ENCODE measurements around the gene LARP4.
A peak's percentile ranks its signal among the peaks of the same experiment; 100 is the strongest.
"Not testable (repeated sequence)": the region's sequence is repeated elsewhere in the genome, so short reads cannot be mapped to it uniquely, and the experiment has no call there.

Gene LARP4

DNA sequence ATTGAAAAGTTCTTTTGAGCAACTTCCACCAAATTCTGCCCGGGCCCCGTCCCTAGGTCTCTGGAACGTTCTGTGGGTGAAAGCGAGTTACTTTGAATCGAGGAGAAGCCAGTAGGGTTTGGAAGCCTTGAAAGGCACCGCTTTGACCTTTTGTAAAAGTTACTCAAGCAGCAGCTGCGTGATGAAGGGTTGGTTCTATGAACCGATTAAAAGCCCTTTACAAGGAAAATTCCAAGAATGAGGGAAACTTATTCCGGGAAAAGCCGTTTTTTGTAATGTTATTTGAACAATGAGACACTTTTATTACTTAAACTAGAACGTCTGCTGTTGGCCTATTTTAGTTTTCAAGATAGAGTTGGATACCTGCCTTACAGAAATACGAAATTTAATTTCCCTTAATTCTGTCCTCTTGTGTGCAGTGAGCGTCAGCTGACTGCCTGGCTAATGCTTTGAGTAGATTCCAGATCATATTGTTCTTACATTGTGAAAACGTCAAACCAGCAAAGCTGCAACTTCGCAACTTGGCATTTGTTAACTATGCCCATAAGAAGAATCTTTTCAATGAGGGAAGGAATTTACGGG, 906 bp downstream of the LARP4 start:
- no peak for DNase-seq (ENCODE audit: low spot score)

DNA sequence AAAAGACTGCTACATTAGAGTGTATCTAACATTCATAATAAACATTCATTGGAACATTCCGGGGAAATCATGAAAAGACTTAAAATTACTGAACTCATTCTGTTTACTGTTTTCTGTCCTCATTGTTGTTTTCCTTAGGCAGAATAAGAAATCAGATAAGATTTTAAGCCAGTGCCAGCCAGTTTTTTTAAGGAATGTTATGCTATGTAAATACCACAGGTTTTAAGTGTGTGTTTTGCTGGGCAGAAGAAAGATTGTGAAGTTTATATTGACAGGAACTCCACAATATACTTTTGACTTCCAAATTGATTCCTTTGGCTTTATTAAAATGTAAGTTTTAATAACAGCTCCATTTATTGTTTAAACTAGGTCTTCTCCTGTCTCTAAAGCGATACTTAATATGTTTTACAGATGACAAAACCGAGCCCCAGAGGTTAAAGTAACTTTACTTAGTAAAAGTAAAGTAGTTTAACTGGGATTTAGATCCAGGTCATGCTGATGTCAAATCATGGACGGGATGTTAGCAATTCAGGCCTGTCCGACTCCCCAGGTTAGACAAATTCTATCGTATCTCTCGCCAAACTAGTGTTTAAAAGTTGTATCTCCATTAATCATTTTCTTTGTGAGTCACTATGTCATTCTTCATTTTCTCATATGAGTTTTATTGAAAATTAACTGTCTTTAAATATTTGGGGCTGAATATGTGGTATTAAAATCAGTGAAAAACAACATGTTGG, 1.7 kb downstream of the LARP4 start:
- DNase-seq (ENCODE audit: low spot score) = no peak

DNA sequence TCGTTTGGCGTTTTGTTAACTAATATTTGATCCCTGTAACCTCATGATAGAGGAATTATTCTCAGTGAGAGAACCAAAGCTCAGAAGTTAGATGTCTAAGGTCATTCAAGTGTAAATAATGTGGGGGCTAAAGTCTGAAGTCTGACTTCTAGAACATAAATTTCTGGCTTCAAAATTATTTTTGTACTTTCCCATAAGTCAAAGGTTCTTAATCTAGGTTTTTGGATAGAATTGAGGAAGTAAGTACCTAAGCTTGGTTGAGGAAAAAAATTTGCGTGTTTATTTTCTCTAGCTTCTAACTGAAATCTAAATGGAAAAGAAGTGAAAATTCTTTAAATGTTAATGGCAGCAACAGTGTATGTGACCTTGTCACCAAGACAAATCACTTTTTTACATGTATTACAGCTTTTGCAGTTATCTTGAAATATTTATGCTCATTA, 2.3 kb downstream of the LARP4 start:
- no peak for DNase-seq (ENCODE audit: low spot score)

DNA sequence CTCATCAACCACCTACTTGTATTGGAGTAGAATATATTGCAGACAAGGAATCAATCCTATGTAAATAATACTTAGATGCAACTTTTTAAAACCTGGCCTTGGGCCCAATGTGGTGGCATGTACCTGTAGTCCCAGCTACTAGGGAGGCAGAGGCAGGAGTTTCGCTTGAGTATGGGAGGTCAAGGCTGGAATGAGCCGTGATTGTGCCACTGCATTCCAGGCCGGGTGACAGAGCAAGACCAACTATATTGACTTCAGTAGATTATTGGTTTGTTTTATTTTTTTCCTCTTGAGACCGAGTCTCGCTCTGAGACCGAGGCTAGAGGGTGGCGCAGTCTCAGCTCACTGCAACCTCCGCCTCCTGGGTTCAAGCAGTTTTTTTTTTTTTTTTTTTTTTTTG, 3.6 kb downstream of the LARP4 start:
- no peak for DNase-seq (ENCODE audit: low spot score)

DNA sequence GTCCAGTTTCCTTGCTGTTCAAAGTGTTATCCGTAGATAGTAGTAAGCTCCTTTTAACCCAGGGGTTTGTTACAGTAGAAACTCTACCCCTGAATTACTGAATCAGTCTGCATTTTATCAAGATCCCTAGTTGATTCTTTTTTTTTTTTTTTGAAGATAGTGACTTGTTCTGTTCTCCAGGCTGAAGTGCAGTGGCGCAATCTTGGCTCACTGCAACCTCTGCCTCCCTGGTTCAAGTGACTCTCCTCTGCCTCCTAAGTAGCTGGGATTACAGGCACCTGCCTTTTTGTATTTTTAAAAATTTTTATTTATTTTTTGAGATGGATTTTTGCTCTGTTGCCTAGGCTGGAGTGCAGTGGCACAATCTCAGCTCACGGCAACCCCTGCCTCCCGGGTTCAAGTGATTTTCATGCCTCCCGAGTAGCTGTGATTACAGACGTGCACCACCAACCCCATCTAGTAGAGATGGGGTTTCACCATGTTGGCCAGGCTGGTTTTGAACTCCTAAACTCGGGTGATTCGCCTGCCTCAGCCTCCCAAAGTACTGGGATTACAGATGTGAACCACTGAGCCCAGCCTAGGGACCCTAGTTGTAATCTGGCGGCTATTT, 10.5 kb downstream of the LARP4 start:
- DNase-seq (ENCODE audit: low spot score) = no peak

DNA sequence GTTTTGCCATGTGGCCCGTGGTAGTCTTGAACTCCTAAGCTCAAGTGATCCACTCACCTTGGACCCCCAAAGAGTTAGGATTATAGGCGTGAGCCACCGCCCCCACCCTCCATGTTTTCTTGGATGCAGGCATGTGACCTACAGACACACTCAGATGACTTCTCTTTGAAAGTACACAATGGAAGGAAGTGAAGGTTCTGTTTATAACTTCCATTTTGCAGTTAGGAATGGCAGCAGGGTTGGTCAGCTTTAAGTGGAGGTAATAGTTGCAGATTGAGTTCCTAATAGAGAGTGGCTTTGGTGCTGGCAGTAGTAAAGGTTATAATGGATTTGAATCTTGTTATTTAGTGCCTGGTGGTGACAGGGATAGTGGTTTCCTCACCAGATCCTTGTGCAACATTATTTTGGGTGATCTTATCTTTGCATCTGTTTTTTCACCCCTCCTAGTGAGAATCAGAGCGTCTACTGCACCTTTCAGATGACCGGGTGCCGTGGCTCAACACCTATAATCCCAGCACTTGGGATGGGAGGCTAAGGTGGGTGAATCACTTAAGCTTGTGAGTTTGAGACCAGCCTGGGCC, 15.3 kb downstream of the LARP4 start:
- no peak for DNase-seq (ENCODE audit: low spot score)

DNA sequence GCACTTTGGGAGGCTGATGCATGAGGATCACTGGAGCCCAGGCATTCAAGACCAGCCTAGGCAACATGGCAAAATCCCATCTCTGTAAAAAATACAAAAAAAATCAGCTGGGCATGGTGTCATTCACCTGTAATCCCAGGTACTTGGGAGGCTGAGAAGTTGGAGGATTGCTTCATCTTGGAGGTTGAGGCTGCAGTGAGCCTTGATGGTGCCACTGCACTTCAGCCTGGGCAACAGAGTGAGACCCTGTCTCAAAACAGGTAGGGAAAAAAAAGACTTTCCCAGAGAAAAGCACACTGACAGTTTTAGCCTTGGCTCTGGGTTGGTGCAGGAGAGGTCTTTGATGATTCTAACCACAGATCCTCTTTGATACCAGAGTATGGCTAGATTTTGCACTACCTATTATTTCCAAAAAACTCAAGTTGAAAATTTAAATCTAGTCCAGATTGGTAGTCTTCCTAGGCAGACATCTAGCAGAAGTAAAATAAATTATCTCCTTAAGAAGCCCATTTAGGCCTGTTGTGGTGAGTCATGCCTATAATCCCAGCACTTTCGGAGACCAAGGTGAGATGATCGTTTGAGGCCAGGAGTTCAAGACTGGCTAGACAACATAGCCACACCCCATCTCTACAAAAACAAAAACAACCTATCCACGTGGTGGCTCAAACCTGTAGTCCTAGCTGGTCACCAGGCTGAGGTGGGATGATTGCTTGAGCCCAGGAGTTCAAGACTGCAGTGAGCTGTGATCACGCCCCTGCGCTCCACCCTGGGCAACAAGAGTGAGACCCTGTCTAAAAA, 18.6 kb downstream of the LARP4 start:
- no peak for DNase-seq (ENCODE audit: low spot score)

DNA sequence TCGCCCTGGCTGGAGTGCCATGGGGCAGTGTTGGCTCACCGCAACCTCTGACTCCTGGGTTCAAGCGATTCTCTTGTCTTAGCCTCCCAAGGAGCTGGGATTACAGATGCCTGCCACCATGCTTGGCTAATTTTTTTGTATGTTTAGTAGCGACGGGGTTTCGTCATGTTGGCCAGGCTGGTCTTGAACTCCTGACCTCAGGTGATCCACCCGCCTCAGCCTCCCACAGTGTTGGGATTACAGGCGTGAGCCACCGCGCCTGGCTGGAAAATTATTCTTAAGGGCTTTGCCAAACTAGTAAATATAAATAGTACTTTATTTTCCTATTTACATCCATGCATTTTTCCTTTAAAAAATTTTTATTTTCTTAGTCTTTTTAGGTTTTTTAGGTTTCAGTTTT, 22.2 kb downstream of the LARP4 start:
- DNase-seq (ENCODE audit: low spot score) = not testable (repeated sequence)

DNA sequence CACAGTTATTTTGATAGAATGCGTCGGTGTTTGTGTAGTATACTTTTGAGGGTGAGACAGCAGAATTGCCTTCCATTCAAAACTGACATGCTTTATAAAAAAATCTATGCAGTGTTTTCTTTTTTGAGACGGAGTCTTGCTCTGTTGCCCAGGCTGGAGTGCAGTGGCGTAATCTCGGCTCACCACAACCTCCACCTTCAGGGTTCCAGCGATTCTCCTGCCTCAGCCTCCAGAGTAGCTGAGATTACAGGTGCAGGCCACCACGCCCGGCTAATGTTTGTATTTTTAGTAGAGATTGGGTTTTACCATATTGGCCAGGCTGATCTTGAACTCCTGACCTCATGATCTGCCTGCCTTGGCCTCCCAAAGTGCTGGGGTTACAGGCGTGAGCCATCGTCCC, 22.7 kb downstream of the LARP4 start:
- DNase-seq (ENCODE audit: low spot score) = not testable (repeated sequence)

DNA sequence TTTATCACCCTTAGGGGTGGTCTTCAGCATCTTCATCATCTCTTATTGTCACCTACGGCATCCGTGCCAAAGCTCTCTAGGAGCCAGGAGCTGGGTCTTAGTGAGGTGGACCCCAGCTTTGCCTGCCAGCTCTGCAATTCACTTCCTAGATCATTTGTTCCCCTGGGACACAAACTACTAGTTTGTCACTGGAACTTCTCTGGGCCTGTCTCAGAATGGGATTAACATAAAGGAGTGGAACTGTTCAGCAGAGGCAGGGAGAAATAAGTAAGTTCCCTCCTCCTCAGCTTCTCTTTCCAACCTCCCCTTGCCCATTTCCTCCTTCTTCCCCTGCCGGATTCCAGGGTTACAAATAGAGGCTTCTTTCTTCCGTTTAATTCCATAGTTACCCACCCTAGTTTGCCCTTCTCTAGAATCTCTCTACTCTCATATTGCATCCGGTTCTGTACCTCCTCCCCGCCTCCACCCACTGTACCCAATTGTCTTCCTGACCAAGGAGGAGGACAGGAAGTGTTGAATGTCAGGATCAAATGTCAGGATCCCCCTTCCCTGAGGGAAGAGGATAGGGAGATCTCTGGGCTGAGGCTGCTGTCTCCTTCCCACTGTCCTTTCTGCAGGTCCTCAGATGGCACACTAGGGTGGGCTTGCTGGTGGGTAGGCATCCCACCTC, 25.0 kb downstream of the LARP4 start:
- no peak for DNase-seq (ENCODE audit: low spot score)

DNA sequence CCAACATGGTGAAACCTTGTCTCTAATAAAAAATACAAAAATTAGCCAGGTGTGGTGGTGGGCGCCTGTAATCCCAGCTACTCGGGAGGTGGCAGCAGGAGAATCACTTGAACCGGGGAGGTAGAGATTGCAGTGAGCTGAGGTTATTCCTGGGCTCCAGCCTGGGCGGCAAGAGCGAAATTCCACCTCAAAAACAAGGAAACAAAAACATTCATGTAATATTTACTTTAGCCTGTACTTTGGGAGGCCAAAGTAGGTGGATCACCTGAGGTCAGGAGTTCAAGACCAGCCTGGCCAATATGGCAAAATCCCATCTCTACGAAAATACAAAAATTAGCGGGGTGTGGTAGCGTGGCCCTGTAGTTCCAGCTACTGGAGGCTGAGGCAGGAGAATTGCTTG, 31.0 kb downstream of the LARP4 start:
- DNase-seq (ENCODE audit: low spot score) = not testable (repeated sequence)

DNA sequence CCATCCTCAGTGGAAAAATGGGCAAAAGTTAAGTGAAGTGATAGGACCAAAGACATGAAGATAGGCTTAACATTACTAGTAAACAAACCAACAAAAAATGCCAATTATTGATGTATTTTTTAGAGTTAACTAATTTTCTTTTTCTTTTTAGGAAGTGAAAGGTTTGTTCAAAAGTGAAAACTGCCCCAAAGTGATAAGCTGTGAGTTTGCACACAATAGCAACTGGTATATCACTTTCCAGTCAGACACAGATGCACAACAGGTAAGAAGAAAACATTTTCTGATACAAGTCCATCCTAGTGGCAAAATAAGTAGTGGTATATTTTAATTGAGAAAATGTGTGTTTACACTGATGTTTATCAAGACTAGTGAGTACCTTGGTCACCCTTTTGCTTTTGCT, 39.6 kb downstream of the LARP4 start:
- peak; percentile 20 for DNase-seq (ENCODE audit: low spot score)

DNA sequence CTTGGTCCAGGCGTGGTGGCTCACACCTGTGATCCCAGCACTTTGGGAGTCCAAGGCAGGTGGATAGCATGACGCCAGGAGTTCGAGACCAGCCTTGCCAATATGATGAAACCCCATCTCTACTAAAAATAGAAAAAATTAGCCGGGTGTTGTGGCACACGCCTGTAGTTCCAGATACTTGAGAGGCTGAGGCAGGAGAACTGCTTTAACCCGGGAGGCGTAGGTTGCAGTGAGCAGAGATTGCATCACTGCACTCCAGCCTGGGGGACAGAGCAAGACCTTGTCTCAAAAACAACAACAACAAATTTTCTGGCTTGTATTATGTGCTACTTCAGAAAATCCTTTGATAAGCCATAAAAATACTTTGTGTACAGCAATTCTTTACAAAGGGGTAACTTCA, 41.1 kb downstream of the LARP4 start:
- DNase-seq (ENCODE audit: low spot score) = no peak

DNA sequence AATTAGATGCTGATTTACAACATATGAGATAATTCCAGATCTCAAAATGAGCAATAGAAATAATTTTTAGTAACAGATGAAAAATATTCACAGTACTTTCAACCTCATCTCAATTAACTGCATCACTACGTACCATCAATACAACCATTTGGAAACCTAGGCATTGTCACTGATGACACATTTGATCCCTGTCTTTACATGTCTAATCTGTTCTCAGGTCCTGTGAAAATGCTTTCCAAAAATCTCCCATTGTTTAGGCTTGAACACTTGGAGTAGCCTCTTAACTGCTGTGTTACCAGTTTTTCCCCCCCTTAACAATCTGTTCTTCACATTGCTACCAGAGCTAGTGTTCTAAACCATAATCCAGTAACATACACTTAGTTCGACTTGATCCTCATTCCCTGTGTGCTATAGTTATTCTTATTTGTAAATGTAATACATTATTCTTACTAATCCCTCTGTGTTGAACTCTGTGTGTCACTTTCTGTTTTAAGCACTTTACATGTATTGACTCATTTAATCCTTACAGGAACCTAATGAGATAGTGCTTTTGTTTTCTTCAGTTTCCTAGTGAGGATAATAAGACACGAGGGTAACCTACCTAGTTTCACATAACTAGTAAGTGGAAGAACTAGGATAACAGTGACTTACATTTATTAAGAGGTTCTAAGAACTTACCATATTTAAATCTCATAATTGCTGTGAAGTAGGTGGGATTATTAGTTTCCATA, 41.7 kb downstream of the LARP4 start:
- peak; percentile 38 for DNase-seq (ENCODE audit: low spot score)

DNA sequence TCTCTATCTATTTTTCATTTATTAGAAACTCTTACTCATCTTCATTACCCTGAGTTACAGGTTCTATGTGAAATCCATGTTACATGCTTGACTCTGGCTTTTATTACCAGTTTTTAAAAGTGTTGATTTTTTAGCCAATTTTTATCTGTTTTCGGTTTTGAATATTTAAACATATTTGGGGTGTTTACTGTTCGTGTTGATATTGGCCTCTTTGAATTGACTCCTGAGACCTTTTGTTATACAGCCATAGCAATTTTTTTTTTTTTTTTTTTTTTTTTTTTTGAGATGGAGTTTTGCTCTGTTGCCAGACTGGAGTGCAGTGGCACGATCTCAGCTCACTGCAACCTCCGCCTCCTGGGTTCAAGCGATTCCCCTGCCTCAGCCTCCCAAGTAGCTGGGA, 49.0 kb downstream of the LARP4 start:
- not testable (repeated sequence) for DNase-seq (ENCODE audit: low spot score)

DNA sequence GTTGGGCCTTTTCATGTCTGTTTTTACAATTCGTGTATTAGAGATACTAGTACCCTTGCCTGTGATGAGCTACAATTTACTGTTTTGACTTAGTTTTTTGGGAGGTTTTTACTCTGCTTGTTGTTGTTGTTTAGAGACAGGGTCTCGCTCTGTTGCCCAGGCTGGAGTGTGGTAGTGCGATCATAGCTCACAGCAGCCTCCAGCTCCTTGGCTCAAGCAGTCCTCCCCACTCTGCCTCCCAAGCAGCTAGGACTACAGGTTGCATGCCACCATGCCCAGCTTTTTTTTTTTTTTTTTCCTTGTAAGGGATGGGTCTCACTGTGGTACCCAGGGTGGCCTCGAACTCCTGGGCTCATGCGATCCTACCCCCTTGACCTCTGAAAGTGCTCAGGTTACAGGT, 52.1 kb downstream of the LARP4 start:
- DNase-seq (ENCODE audit: low spot score) = no peak

DNA sequence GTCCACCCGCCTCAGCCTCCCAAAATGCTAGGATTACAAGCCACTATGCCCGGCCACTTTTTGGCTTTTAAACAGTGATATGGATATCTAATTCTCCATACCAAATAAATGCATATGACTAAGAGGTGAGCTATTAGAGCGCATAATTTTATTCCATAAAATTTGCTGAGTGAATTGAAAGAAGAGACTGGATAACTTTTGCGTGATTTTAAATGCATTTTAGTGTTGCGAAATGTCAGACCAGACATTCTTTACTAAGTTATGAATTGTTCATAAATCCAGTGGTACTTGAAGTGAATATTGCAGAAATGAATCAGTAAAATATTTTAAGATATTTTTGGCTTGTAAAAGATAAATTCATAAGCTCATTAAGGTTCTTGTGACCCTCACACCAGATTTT, 53.2 kb downstream of the LARP4 start:
- no peak for DNase-seq (ENCODE audit: low spot score)

DNA sequence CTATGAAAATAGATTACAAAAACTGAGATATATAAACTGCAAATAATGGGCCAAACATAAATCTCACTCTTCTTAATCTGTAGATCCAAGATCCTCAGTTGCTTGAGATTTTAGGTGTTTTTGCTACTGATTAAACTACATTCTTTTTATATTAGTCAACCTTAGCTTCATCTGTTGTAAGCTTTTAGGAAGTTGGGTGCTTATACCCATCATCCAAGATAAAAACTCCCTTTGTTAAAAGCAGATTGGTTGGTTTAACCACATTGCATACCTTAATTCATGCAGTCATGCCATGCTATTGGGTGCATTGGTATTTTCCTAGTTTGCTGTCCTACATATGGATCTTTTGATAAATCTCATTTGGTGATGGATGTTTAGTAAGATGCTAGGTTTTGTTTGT, 57.9 kb downstream of the LARP4 start:
- no peak for DNase-seq (ENCODE audit: low spot score)

DNA sequence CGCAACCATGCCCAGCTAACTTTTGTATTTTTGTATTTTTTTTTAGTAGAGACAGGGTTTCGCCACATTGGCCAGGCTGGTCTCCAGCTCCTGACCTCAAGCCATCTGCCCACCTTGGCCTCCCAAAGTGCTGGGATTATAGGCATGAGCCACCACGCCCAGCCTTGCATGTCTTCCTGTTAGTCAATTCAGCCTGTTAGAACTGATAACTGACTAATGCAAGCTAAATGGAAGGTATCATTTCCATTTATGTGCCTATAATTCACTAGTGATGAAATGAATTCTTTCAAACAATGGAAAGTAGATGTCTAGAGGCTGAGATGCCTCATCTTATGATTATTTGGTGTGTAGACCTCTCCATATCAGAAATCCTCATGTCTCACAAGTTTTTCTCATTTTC, 66.8 kb downstream of the LARP4 start:
- no peak for DNase-seq (ENCODE audit: low spot score)

DNA sequence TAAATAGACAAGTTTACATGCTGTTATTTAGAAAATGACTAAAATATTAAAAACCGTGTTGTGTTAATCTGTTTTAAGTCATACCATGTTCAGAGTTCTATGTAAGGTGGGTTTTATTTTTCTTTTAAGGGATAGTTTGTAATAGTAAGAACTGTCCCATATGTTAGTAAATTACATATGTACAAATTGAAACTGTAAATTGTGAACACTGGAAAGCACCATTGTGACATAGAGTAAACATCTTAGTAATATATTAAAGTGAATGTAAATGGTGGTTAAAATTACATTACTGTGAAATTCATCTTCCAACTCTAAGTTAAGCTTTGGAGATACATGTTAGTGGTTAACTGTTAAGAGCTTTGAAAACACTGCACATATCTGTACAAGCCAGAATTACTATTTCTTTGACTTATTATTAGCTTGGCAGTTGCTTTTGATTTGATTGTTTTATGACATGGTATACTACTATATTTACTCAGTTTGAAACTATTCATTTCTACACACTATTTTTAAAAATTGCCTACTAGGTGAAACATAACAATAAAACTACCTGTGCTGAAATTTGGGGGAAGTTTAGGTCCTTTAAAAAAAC, 76.7 kb downstream of the LARP4 start:
- DNase-seq (ENCODE audit: low spot score) = no peak

DNA sequence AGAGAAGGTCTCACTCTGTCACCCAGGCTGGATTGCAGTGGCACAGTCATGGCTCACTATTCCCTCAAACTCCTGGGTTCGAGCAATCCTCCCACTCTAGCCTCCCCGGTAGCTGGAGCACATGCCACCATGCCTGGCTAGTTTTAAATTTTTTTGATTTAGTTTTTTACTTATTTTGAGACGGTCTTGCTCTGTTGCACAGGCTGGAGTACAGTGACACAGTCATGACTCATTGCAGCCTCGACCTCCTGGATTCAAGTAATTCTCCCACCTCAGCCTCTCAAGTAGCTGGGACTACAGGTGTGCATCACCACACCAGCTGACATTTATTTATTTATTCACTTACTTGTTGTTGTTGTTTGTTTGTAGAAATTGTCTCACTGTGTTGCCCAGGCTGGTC, 81.9 kb downstream of the LARP4 start:
- DNase-seq (ENCODE audit: low spot score) = no peak

Data from activated CD4-positive, alpha-beta T cell treated with anti-CD3 and anti-CD28 coated beads, Interleukin-2, Interleukin-4, amounts not matched to agents 100 ng/mL and 50 ng/mL, durations not matched to agents 16 hours and 8 hours (primary cell).